ENCODE measurements around the gene TMEM259. TPM values are rescaled to one million over a fixed set of nuclear protein-coding genes. Genes with fewer than 3 reads are reported as not detected.

TMEM259 gene
- total and polyA plus RNA-seq, 2 of the 13 experiments (the other 11 are each of a cell fraction or from before 2014, with no cell fraction given), result 64.7 to 164 TPM

DNA sequence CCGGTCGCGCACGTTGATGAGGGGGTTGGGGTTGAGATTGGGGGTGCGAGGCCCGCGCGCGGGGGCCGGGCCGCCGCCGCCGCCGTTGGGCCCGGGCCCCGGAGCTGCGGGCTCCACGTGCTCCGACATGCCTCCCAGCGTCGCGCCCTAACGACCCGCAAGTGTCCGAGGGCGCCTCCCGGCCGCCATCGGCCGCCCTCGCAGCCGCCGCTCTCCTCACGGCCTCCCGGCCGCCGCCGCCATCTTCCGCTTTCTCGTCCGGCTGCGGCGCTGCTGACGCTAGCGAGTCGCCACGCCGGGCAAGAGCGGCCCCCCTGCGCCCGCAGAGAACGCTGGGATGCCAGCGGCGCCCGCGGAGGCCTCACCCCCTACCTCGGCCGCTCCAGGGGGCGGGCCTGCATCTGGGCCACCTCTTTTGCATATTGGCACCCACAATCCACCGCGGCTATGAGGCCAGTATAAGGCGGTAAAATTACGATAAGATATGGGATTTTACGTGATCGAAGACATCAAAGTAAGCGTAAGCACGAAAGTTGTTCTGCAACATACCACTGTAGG is at the start of gene TMEM259 (continued):
- peak; percentile 48 for TF ChIP-seq RBM39 (IDR thresholded peaks at IDR 0.05; ENCODE audit: low read depth, low read length, poor library complexity, severe bottlenecking)
- TF ChIP-seq, protein P1, sequence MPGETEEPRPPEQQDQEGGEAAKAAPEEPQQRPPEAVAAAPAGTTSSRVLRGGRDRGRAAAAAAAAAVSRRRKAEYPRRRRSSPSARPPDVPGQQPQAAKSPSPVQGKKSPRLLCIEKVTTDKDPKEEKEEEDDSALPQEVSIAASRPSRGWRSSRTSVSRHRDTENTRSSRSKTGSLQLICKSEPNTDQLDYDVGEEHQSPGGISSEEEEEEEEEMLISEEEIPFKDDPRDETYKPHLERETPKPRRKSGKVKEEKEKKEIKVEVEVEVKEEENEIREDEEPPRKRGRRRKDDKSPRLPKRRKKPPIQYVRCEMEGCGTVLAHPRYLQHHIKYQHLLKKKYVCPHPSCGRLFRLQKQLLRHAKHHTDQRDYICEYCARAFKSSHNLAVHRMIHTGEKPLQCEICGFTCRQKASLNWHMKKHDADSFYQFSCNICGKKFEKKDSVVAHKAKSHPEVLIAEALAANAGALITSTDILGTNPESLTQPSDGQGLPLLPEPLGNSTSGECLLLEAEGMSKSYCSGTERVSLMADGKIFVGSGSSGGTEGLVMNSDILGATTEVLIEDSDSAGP (CRISPR knock-in tag; IDR thresholded peaks at IDR 0.05; ENCODE audit: borderline replicate concordance), result peak; percentile 69; the same call in 1 of the 2 replicates
- TF ChIP-seq, protein P2, sequence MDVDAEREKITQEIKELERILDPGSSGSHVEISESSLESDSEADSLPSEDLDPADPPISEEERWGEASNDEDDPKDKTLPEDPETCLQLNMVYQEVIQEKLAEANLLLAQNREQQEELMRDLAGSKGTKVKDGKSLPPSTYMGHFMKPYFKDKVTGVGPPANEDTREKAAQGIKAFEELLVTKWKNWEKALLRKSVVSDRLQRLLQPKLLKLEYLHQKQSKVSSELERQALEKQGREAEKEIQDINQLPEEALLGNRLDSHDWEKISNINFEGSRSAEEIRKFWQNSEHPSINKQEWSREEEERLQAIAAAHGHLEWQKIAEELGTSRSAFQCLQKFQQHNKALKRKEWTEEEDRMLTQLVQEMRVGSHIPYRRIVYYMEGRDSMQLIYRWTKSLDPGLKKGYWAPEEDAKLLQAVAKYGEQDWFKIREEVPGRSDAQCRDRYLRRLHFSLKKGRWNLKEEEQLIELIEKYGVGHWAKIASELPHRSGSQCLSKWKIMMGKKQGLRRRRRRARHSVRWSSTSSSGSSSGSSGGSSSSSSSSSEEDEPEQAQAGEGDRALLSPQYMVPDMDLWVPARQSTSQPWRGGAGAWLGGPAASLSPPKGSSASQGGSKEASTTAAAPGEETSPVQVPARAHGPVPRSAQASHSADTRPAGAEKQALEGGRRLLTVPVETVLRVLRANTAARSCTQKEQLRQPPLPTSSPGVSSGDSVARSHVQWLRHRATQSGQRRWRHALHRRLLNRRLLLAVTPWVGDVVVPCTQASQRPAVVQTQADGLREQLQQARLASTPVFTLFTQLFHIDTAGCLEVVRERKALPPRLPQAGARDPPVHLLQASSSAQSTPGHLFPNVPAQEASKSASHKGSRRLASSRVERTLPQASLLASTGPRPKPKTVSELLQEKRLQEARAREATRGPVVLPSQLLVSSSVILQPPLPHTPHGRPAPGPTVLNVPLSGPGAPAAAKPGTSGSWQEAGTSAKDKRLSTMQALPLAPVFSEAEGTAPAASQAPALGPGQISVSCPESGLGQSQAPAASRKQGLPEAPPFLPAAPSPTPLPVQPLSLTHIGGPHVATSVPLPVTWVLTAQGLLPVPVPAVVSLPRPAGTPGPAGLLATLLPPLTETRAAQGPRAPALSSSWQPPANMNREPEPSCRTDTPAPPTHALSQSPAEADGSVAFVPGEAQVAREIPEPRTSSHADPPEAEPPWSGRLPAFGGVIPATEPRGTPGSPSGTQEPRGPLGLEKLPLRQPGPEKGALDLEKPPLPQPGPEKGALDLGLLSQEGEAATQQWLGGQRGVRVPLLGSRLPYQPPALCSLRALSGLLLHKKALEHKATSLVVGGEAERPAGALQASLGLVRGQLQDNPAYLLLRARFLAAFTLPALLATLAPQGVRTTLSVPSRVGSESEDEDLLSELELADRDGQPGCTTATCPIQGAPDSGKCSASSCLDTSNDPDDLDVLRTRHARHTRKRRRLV (CRISPR knock-in tag; IDR thresholded peaks at IDR 0.05), result no peak
- TF ChIP-seq HNF4G (IDR thresholded peaks at IDR 0.05; ENCODE audit: borderline replicate concordance, low read depth, low read length), result no peak
- TF ChIP-seq HNF4G (CRISPR knock-in tag; IDR thresholded peaks at IDR 0.05; ENCODE audit: borderline replicate concordance, low read depth), result no peak
- TF ChIP-seq CHD2 (IDR thresholded peaks at IDR 0.05; ENCODE audit: low read depth, low read length), result no peak
- TF ChIP-seq MTA3 (CRISPR knock-in tag; IDR thresholded peaks at IDR 0.05), result no peak
- TF ChIP-seq ZNF205 (CRISPR knock-in tag; IDR thresholded peaks at IDR 0.05), result no peak
- TF ChIP-seq, protein P3, sequence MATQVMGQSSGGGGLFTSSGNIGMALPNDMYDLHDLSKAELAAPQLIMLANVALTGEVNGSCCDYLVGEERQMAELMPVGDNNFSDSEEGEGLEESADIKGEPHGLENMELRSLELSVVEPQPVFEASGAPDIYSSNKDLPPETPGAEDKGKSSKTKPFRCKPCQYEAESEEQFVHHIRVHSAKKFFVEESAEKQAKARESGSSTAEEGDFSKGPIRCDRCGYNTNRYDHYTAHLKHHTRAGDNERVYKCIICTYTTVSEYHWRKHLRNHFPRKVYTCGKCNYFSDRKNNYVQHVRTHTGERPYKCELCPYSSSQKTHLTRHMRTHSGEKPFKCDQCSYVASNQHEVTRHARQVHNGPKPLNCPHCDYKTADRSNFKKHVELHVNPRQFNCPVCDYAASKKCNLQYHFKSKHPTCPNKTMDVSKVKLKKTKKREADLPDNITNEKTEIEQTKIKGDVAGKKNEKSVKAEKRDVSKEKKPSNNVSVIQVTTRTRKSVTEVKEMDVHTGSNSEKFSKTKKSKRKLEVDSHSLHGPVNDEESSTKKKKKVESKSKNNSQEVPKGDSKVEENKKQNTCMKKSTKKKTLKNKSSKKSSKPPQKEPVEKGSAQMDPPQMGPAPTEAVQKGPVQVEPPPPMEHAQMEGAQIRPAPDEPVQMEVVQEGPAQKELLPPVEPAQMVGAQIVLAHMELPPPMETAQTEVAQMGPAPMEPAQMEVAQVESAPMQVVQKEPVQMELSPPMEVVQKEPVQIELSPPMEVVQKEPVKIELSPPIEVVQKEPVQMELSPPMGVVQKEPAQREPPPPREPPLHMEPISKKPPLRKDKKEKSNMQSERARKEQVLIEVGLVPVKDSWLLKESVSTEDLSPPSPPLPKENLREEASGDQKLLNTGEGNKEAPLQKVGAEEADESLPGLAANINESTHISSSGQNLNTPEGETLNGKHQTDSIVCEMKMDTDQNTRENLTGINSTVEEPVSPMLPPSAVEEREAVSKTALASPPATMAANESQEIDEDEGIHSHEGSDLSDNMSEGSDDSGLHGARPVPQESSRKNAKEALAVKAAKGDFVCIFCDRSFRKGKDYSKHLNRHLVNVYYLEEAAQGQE (IDR thresholded peaks at IDR 0.05; ENCODE audit: borderline replicate concordance in 1 of 2, low read depth in 1 of 2, low read length in 2 of 2), result peak in 1 of 2 experiments; percentile 30; a peak in 1 of 4 replicates
- TF ChIP-seq ZNF431 (CRISPR knock-in tag; IDR thresholded peaks at IDR 0.05; ENCODE audit: borderline replicate concordance, low read depth), result no peak
- TF ChIP-seq, protein P4, sequence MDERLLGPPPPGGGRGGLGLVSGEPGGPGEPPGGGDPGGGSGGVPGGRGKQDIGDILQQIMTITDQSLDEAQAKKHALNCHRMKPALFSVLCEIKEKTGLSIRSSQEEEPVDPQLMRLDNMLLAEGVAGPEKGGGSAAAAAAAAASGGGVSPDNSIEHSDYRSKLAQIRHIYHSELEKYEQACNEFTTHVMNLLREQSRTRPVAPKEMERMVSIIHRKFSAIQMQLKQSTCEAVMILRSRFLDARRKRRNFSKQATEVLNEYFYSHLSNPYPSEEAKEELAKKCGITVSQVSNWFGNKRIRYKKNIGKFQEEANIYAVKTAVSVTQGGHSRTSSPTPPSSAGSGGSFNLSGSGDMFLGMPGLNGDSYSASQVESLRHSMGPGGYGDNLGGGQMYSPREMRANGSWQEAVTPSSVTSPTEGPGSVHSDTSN (CRISPR knock-in tag; IDR thresholded peaks at IDR 0.05), result no peak
- peak; percentile 31; the same call in 1 of the 2 replicates for TF ChIP-seq ESRRA (CRISPR knock-in tag; IDR thresholded peaks at IDR 0.05; ENCODE audit: low read depth)
- TF ChIP-seq, protein P5, sequence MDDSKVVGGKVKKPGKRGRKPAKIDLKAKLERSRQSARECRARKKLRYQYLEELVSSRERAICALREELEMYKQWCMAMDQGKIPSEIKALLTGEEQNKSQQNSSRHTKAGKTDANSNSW (CRISPR knock-in tag; IDR thresholded peaks at IDR 0.05; ENCODE audit: borderline replicate concordance), result no peak
- TF ChIP-seq AKAP8 (CRISPR knock-in tag; IDR thresholded peaks at IDR 0.05), result 0 out of 2 replicates have a peak, but pooled peaks have one; percentile 14

Data from HepG2 (cell line).